ENCODE data around the gene FOXJ1.

The FOXJ1 gene

DNA sequence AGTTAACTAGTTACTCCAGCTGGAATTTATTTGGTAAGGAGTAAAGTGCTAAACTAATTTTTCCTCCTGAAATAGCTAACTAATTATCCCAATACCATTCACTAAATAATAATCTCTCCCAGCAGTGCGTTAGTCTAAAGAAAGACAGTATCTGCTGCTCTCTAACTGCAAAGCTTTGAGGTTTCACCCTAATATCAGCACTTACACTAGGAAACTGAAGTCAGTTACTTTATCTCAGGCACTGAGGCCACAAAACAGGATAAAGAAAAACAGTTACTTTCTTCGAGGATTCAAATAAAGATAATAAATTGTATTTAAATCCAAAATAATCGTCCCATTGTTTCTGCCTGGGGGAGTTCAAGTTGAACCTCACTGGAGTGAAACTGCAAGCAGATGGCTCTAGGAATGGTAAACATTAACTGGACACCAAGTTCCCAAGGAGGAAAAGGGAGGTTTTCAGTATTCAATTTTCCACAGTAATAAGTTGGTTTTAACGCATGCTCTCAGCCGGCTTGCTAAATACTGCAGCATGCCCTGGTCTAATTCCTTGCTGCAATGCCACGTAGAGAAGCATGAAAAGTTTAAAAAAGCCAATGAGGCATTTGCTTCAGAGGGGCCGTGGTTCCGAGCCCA is 20.0 kb upstream of the FOXJ1 start:
- no peak for DNase-seq (ENCODE audit: low read depth in 2 of 2)

DNA sequence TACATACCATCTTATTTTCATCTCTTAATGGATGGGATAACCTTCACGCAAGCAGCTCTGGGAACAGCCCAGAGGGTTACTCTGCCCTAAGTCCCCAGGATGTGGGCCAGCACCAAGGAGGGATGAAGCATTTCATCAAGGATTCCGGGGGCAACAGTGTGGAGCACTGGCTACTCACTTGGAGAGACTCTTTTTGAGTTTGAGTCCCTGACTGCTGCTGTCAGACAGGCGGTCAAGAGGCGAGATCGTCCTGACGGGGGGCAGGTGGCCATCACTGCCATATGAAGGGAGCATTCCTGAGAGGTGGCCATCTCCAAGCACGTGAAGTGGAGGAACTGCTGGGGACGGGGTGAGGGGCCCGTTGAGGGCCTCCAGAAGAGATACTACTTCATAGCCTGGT is 18.1 kb upstream of the FOXJ1 start:
- no peak for DNase-seq (ENCODE audit: low read depth in 2 of 2)

DNA sequence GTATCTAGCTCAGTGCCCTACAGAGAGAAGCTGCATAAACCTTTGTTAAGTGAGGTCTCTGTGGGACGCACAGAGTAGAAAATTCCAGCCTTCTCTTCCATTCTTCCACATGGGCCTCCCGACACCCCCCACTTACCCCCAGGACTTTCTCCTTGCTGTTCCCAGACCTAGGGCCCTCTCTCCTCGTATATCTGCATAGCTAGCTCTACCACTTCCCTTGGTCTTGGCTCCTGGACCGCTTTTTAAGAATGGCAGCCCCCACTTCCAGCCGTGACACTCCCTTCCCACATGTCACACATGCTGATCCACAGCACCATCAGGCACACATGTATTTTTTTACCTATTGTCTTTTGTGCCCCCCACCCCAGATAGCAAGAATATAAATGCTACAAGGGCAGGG is 16.7 kb upstream of the FOXJ1 start:
- DNase-seq (ENCODE audit: low read depth in 2 of 2): no peak

DNA sequence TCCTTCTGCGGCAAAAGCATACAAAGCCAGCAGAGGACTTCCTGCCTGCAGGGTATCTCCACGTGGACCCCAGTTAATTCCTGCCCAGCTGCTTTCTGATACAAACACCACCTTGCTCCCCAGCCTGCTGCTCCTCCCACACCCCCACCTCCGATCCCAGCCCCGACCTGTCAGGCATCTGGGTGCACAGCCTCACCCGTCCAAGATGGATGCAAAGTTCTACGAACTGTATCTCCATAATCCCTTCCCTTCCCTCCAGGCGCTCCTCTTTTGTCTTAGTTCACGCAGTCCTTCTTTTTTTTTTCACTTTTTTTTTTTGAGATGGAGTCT is 15.6 kb upstream of the FOXJ1 start:
- no peak for DNase-seq (ENCODE audit: low read depth in 2 of 2)

DNA sequence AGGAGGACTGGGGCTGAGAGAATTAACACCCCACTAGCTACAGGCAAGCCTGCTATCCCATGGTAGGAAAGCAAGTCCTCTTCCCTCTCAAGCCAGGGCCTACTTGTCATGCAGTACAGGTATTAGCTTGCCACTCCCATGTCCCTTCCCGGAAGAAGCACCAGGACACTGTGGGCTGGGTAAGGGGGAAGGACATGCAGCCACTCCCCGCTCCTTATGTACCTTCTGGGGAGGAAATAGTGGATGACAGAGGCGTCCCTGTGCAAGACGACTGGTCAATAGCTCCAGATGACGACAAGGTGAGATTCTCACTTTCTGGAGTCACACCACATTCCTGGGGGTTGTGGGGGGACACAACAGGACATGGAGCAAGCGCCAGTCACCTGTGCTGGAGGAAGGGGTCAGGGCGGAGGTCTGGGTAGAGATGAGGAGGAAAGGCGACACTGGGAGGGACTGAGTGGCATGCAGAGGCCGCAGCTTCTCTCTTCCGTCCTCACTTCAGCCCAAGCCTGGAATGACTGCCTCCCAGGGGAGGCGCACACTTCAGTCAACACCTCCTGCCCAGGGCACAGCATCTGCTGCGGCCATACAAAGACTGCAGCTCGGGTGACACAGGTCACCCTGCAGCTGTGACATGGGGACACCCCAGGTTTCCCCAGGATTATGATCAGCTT is 15.1 kb upstream of the FOXJ1 start:
- DNase-seq (ENCODE audit: low read depth in 2 of 2): no peak

DNA sequence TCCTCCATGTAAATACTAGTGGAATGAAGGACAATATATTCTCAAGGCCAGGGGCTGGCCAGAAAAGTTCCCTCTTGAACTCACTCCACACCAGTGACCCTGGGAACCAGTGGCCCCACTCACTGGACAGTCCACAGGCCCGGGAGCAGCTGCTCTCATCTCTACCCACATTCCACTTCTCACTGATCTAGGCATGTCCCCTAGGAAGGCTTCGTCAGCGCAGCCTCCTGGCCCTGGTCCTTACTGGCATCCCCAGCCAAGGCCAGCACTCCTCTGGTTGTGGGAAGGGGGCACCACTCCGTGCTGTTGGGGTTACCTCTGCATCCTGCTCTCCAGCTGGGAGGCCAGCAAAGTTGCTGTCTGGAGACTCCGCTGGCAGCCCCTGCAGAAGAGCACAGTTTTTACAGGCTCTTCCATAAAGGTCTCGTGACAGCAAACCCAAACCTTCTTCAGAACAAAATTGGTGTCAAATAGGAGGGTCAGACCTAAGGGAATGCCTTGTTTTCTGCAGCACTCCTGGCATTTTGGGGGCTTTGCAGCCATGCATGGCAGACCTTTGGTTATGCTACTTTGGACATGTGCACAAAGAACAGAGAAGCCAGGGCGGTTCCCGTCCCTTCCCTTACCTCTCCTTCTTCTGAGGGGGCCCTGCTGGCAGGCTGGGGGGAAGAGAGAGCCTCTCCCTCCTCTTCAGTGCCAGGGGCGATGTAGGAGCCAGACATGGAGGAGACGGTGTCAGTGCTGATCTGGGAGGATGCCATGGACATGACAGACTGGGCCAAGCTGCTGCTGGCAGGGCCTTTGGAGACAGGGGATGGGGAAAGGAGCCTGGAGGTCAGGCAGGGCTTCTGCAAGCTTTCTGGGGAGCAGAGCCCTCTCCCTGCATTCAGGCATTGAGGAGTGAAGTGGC is 14.1 kb upstream of the FOXJ1 start:
- DNase-seq (ENCODE audit: low read depth in 2 of 2): no peak

DNA sequence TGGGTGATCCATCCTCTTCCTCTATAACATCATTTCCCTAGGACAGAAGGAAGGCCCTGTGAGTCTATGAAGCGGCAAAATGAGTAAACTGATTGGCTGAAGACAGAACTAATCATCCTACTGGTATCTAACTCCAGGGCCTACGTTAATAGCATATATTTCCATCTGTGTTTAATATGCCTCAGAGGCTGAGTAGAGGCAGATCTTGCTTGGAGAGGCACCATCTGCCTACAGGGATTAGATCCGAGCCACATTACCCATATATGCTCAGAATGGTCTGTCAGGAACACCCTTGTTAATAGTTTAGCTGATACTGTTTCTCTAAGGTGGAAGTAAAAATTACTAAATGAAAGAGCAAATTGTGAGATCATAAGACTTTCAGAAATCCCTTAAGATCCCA is 13.2 kb upstream of the FOXJ1 start:
- DNase-seq (ENCODE audit: low read depth in 2 of 2): no peak

DNA sequence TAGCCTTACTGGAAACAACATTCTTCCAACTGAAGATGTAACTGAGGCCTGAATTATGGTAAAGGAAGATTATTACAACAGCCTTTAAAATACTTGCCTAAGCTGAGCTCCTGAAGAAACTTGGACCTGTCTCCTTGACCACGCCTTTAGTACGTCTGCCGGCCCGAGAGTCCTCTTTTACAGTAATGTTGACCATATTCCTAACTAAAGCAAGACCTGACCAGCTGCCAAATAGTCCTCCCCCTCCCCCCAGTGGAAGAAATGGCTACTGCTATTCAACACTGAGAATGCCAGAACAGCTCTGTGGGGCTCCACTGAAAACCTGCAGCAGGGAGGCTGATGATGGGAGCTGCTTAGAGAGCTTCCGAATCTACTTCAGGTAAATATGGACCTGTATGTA is 12.6 kb upstream of the FOXJ1 start:
- DNase-seq (ENCODE audit: low read depth in 2 of 2): no peak

DNA sequence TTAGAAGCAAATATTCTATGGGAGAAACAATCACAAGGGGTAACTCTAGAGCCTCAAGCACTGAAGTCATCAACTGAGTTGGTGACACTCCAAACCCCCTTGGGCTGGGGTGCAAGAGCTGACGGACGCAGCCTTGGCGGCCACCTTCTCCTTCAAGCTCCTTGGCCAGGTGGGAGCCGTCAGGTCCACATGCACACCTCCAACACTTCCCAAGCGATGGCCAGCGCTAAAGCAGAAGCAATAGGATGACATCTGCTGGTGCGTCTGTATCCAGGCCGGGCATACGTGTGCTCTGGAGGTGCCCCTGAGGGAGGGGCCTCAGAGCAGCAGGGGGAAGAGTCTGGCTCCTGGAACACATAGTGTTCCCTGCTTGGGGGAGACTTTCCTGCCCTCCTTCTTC is 12.2 kb upstream of the FOXJ1 start:
- DNase-seq (ENCODE audit: low read depth in 2 of 2): no peak

DNA sequence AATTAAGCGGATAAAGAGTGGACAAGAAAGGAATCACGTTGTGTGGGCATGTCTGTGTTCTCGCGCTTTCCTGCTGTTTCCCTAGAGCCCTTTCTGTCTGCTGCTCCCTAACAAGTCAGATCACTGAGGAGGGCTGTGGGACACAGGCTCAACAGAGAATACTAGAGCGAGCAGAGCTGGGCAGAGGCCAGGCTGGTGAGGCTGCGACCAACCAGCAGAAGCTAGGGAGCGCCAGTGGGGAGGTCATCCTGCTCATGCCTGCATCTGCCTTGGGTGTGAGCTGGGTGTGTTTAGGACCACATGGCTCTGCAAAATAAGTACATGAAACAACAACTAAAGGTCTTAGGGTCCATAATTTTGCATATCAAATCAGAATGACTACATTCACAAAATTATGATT is 11.5 kb upstream of the FOXJ1 start:
- no peak for DNase-seq (ENCODE audit: low read depth in 2 of 2)

DNA sequence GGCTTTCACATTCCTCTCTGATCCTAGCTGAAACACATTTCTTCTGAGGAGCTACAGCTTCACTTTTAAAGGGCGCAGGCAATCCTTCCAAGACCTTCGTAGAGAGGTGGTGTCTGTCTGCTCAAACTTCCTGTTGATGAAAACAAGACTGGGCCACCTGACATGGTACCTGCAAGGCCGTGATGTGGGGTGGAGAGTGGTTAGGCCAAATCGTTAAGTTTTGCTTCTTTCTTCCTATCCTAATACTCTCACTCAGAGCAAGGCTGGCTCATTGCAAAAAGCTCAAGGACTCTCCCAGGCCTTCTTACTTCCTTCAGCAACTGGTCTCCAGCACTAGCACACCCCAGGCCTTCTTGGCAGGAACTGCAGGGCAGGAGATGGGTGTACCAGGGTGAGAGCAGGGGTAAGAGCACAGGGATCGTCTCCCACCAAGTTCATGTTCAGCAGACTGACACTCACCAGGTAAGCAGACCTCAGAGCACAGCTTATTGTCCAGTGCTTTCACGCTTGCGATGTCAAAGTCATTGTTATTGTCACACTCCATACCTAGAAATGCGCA is 10.9 kb upstream of the FOXJ1 start:
- DNase-seq (ENCODE audit: low read depth in 2 of 2): no peak

DNA sequence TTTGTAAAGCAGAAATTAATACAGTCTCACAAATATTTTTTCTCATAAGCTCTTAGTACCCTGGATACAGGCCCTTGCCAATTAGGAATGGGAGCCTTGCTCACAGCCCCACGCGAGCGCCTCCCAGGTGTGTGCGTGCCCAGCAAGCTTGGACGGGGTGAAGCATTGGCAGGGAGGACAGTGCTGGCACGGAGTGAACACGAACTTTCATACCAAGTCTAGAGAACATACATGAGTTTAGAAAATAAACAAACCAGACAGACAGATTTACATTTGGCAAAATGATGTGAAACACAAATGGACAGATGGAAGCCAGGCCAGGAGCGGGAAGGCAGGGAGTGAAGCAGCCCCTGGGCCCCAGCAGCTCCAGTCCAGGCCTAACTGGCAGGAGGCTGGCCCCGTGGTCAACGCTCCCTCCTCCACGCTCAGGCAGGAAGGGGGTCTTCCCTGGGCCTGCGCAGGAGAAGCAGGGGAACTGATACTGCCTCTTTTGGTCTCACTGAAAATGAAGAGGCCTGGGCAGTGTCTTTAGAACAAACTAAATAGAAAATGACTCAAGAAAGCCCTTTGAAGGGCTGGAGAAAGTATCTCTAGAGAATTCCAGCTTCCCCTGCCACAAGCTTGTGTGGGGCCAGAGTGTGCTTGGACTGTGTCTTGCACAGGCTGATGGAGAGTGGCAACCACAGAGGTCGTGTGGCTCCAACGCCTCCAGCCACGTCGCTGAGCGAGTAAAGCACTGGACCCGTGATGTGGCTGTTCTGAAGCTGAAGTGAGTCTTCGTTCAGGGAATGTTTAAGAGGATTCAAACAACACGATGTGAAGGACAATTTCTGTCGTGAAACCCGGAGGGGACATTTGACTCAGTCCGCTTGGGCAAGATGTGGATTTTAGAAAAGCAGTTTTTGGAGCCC is 9.9 kb upstream of the FOXJ1 start:
- DNase-seq (ENCODE audit: low read depth in 2 of 2): no peak

DNA sequence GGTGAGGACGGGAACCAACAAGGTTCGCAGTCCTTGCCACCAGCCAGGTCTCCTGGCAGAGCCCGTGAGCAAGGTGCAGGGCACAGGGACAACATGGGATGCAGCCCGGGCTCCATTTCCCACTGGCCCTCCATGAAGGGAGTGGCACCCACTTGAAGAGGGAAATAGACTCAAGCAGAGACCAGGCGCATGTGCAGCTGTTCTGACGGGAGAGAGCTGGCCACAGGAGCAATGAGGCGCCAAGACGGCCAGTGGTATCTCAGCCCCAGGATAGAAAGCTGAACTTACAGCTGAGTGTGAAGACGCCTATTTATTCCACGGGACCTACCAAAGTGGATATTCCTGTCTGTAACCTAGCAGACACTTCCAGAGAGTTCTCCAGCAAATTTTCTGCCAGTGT is 8.2 kb upstream of the FOXJ1 start:
- DNase-seq (ENCODE audit: low read depth in 2 of 2): no peak

DNA sequence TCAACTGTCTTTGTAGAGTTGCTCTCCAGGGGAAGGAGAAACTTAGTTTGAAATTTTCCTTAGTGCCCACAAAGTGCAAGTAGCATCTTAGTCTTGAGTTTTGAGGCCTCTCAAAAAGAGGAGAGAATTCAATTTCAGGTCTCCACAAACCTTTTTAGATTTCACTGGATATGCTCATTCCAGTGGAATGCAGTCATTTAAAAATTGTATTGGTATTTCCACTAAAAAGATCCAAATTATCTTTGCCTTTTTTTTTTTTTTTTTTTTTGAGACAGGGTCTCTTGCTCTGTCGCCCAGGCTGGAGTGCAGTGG is 6.9 kb upstream of the FOXJ1 start:
- no peak for DNase-seq (ENCODE audit: low read depth in 2 of 2)

DNA sequence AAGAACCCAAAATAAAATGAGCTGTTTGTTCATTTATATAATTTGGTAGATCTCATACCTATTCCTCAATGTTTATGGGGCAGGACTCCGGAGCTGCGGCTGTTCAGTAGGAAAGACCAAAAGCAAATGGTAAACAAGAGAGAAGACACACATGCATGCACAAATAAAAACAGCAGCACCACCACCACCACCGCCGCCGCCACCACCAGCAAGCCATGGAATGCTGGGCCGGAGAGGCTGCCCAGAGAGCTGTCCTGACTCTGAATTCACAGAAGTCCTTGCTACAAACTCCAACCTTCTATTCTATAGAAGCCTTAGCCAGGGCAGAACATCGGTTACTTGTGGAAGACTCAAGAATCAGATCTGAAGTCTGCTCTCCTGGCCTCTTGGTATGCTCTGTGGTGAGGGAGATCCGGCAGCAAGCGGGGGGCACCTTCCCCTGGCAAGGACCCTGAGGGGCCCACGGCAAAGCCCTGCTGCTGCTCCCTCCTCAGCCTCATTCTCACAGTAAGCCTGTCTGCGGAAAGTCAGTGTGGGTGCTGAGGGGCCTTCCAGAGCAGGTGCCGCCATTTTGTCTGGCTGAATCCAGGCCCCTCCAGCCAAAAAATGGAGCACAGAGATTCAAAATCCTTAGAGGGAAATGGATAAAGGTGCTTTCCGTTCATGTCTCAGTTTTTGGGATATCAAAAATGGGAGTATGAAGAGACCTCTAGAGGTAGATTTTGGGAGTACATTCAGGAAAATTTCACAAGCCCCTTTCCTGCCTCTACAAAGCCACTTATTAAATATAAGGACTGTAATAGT is 6.4 kb upstream of the FOXJ1 start:
- DNase-seq (ENCODE audit: low read depth in 2 of 2): no peak

DNA sequence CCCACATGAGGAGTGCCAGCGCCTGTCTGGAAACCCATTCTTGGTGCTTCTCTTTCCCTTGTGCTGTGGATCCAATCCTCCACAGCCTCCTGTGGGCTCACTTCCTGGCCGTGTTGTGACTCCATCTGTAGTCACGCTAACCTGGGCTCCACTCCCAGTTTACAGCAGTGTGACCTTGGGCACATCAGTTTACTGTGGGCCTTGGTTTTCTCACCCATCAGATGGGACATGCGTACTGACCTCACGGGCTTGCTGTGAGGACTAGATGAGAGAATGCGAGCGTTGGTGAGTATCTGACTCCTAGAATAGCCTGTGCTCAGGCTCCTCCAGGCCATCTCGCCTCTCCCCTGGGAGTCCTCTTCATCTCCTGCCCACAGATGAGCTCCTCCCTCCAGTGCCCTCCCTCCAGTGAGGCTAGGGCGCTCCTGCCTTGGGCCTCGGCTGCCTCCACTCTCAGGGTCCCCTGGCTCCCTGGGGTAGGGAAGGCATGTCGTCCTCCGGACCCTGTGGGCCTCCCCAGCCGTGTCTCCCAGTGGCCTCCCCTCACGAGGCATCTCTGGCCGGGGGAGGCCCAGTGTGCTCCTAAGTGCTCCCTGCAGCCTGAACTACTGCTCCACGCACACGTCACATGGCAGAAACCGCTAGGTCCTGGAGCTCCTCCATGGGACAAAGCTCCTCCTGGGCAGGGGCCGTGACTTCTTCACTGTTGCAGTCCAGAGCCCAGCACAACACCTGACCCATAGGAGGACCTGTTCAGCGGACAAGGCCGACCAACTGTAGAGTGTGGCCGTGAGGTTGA is 5.2 kb upstream of the FOXJ1 start:
- DNase-seq (ENCODE audit: low read depth in 2 of 2): no peak

DNA sequence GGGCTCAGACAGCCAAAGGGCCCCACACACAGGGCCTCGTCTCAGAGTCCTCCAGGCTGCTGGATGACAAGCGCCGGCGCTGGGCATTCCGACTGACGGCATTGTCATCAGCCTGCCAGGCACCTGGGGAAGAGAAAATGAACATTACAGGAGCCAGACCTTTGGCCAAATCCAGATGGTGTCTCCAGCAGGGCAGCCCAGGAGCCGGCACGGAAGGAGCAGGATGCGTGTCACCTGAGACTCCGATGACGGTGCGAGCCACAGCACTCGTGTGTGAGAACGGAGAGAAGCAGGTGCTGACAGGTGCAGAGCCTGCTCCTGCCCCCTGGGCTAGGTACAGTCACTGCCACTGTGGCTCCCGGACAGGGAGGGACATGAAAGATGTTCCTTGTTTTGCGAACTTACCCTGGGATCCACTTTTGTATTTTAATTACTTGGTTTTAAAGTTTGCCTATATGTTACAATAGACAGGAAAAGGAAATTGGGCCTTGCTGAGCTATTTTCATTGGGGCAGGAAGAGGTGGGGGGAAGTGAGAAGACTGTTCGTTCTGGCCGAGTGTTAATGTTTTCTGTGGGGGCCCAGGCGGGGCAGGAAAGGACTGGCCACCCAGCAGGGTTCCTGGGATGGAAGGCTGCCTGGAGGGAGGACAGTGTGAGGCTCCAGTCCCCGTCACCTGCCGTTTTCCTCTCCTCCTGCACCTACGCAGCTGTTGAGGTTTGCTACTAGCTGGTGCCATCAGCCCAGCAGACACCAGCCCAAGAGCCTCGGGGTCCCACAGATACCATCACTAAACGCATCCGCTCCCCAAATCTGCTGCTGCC is 4.4 kb upstream of the FOXJ1 start:
- no peak for DNase-seq (ENCODE audit: low read depth in 2 of 2)

DNA sequence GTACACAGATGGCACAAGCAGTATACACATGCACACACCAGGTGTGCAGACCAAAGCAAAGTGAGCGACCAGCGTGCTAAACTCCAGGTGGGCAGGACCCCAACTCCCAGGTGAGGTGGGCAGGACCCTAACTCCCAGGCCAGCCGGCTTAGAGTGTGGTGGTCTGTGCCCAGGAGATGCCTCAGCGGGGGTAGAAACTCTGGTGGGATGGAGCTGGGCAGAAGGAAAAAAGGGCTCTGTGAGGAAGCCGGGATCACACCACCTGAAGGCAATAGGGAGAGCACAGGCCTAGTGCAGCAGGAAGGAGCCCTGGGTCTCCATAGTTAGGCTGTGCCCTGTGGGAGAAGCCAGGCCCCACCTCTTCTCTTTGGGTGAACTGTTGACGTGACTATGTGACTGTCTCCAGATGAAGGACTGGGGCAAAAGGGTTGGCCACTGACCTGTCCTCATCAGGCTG is 1.6 kb upstream of the FOXJ1 start:
- DNase-seq (ENCODE audit: low read depth in 2 of 2): no peak

DNA sequence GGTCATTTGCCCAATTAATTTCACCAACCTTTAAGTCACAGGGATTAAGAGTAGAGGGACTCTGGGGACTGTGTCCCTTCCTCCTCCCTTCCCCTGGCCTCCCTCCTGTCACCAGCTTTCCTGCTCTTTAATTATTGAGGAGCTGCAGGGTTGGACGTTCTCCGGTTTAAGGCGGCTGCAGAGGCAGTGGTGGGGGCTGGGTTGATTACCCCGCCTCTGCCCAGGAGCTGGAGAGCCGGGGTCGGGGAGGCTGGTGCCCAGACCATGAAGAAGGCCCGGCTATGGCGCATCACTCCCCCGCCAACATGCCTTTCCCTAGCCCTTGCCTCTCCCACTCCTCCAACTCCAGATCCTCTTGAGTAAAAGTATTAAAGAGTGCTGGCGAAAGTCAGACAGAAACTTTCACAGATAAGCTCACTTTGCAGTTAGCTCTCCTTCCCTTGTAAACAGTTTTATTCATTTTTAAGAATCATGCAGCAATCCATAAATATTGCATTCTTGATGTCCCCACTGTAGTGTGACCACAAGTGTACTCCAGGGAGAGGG is 1.1 kb upstream of the FOXJ1 start:
- DNase-seq (ENCODE audit: low read depth in 2 of 2): no peak
